Tibial artery (tissue), 4 donors: ENCODE measurements around the gene CHTOP.
"Not testable (repeated sequence)": the region's sequence is repeated elsewhere in the genome, so short reads cannot be mapped to it uniquely, and the experiment has no call there.

Experiments
- DNase-seq, 2 donors: peaks; one replicate each; pipeline ENCODE4 v3.0.0-alpha.2; 2019
- H3K27ac ChIP-seq, 2 donors: fragments of 200-600 bp; sonication (generic) in 1 of 2; 1 replicate in 1 of 2; 2 replicates in 1 of 2; pipeline ENCODE4 v1.5.1; 2018 to 2019; ENCODE audit warnings: mild to moderate bottlenecking in 1 of 2
- H3K27me3 ChIP-seq, 2 donors: fragments of 200-600 bp; sonication (generic) in 1 of 2; one replicate each; pipeline versions ENCODE4 v1.5.1 to v1.6.0; 2016 to 2019
- H3K36me3 ChIP-seq, 3 donors: fragments of 200-600 bp; sonication (generic) in 2 of 3; one replicate each; pipeline ENCODE4 v1.5.1; 2016 to 2019; ENCODE audit warnings: mild to moderate bottlenecking in 2 of 3
- H3K4me1 ChIP-seq, 4 donors: fragments of 200-600 bp; sonication (generic) in 2 of 4; 1 replicate in 3 of 4; 2 replicates in 1 of 4; pipeline ENCODE4 v1.5.1; 2016 to 2019
- H3K4me3 ChIP-seq, 2 donors: fragments of 200-600 bp; sonication (generic) in 1 of 2; 1 replicate in 1 of 2; 2 replicates in 1 of 2; pipeline ENCODE4 v1.5.1; 2018 to 2019; ENCODE audit warnings: mild to moderate bottlenecking in 2 of 2
- H3K9me3 ChIP-seq, 3 donors: fragments of 200-600 bp; sonication (generic) in 1 of 3; one replicate each; pipeline ENCODE4 v1.5.1; 2016 to 2019
- intact Hi-C: fragments of 100-400 bp; cut with DNase I; formaldehyde crosslinking; loops from one replicate; pipeline ENCODE4 v1.15.0; 2023; ENCODE audit warnings: low total_unique reads
- TF ChIP-seq, protein P1 (sequence below), 2 experiments: fragments of 200-600 bp in 1 of 2; fragments of 450-650 bp in 1 of 2; IDR thresholded peaks; one replicate each; pipeline ENCODE4 v1.5.1; 2017 to 2019; ENCODE audit warnings: antibody characterized with exemption in 2 of 2, mild to moderate bottlenecking in 1 of 2, moderate library complexity in 1 of 2

CHTOP gene, protein sequence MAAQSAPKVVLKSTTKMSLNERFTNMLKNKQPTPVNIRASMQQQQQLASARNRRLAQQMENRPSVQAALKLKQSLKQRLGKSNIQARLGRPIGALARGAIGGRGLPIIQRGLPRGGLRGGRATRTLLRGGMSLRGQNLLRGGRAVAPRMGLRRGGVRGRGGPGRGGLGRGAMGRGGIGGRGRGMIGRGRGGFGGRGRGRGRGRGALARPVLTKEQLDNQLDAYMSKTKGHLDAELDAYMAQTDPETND

DNA sequence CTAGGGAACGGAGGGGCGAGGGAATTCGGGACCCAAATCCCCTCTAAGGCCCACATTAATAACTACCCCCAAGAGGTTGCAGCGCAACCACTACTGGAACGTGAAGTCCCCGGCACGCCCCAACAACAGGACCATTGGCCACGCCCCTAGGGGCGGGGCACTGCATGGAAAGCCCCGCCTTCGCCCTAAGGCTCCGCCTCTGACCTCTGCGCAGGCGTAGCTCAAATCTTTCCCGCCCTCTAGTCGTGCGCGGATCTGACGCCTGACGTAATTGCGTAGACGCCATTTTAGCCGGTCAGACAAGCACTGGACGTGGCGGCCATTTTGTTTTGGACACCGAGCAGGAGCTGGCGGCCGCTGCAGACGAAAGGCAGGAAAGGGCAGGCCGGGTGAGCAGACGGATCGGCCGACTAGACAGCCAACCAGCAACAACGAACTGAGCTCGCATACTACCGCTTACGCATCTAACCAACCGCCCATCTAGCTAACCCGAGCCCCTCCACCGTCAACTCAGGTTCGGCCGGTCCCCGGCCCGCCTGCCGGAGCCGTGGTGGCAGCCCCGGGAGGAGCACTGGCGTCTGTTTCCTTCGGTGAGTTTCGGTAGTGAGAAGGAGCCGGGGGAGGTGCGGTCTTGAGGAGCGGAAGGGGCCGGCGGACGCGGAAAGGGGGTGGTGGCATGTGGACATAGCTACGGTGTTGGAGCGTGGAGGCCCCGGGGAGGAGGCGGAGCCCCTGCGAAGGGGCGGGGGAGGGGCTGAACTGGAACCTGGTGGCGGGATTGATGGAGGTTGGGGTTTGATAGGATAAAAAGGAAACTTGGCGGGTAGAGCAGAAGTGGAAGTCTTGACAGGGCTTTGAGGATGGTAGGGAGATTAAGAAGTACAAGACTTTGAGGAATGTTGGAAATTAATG, at the start of gene CHTOP:
TSS of gene CHTOP (plus strand) at position 313 of the 912 bp plus-strand sequence. CDS start 2,523 bp downstream, outside the sequence.
- no peaks in the 10 kb centered on the region for H3K27me3 ChIP-seq

DNA sequence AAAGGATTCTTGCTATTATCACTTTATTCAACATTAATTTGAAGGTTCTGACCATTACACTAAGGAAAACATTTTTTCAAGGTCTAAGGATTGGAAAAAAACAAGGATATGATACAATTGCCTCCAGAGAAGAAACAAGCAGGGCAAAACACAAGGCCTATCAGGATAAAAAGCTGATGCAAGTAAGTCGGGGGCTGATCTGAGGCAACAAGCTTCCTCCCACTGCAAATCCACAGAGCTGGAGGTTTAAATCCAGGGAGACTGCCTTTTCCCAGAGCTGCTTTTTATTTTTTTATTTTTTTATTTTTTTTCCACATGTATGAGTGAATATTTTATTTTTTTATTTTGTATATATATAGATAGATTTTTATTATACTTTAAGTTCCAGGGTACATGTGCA, 48.9 kb upstream of the CHTOP start:
- H3K9me3 ChIP-seq: no peaks in the 10 kb centered on the region
- H3K4me3 ChIP-seq: no peak overlapping the region
- no peak overlapping the region for H3K27ac ChIP-seq
- no peaks in the 10 kb centered on the region for H3K27me3 ChIP-seq
- TF ChIP-seq, protein P1, sequence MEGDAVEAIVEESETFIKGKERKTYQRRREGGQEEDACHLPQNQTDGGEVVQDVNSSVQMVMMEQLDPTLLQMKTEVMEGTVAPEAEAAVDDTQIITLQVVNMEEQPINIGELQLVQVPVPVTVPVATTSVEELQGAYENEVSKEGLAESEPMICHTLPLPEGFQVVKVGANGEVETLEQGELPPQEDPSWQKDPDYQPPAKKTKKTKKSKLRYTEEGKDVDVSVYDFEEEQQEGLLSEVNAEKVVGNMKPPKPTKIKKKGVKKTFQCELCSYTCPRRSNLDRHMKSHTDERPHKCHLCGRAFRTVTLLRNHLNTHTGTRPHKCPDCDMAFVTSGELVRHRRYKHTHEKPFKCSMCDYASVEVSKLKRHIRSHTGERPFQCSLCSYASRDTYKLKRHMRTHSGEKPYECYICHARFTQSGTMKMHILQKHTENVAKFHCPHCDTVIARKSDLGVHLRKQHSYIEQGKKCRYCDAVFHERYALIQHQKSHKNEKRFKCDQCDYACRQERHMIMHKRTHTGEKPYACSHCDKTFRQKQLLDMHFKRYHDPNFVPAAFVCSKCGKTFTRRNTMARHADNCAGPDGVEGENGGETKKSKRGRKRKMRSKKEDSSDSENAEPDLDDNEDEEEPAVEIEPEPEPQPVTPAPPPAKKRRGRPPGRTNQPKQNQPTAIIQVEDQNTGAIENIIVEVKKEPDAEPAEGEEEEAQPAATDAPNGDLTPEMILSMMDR (IDR thresholded peaks at IDR 0.05): no peak
- H3K4me1 ChIP-seq: no peaks in the 10 kb centered on the region
- no peak for DNase-seq
- intact Hi-C loops: no loop called here
- no peaks in the 10 kb centered on the region for H3K36me3 ChIP-seq

More for the DNA sequence above, at the start of gene CHTOP:
- H3K4me1 ChIP-seq: peaks cover 0 to 60% (median 41%) of the 10 kb centered on the region in 4 donors
- peak within 1 kb of the TSS; percentile 79 to 89 for H3K4me3 ChIP-seq
- intact Hi-C loops: no loop called here
- peak; percentile 99 for DNase-seq
- H3K9me3 ChIP-seq: no peaks in the 10 kb centered on the region
- H3K36me3 ChIP-seq: peaks cover 29 to 30% (median 29%) of the 10 kb centered on the region in 3 donors
- H3K27ac ChIP-seq: peak within 1 kb of the TSS; percentile 98 to 100
- TF ChIP-seq, protein P1 (IDR thresholded peaks at IDR 0.05): peak; percentile 8 to 58

DNA sequence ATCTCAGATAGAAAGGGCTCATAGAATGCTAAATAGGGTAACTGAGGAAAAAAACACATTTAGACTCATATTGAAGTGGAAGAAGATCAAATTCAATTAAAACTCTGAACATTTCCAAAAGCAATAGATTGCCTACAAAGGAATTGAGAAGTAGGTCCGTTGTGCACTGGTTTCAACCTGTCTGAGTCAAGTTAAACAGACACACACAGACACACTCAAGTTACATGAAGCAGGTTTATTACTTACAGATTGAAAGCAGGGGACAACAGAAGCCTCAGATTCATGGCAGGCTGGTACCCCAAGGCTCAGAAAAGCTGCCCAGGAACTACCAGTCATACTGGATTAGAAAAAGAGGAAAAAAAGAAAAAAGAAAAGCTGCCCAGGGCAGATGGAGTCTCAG, 47.5 kb upstream of the CHTOP start:
- TF ChIP-seq, protein P1 (IDR thresholded peaks at IDR 0.05): no peak
- no peak for DNase-seq

DNA sequence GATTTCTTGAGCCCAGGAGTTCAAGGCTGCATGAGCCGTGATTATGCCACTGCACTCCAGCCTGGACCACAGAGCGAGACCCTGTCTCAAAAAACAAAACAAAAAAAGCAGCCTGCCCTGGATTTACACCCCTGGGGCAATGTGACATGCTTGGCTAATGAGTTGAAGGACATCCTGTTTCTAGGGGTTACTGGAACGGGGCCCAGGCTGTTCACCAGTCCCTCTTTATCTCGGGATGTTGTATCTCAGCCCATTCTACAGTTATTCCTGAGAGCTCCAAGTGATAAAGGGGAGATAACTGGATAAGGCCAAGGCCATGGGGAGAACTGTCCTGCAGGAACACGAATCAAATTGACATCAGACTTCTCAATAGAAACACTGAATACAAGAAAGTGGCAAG, 46.6 kb upstream of the CHTOP start:
- intact Hi-C loops: no loop called here
- peak in 1 of 2 donors; percentile 23 for DNase-seq
- Histone ChIP-seq H3K36me3 (no peaks in the 10 kb centered on the region), H3K27me3 (no peaks in the 10 kb centered on the region), H3K27ac (no peak overlapping the region), H3K9me3 (no peaks in the 10 kb centered on the region), H3K4me3 (no peak overlapping the region), H3K4me1 (no peaks in the 10 kb centered on the region)
- TF ChIP-seq, protein P1 (IDR thresholded peaks at IDR 0.05): no peak

More for the DNA sequence above, 47.5 kb upstream of the CHTOP start:
- Histone ChIP-seq H3K36me3 (no peaks in the 10 kb centered on the region), H3K4me3 (no peak overlapping the region), H3K4me1 (no peaks in the 10 kb centered on the region), H3K27me3 (no peaks in the 10 kb centered on the region), H3K9me3 (no peaks in the 10 kb centered on the region), H3K27ac (no peak overlapping the region)
- intact Hi-C loops: no loop called here

DNA sequence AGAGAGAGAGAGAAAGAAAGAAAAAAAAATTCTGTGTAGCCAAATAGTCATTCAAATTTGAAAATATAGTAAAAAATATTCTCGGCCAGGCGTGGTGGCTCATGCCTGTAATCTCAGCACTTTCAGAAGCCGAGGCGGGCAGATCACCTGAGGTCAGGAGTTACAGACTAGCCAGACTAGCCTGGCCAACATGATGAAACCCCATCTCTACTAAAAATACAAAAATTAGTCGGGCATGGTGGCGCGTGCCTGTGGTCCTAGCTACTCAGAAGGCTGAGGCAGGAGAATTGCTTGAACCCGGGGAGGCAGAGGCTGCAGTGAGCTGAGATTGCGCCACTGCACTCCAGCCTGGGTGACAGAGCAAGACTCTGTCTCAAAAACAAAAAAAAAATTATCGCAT, 45.8 kb upstream of the CHTOP start:
- H3K27ac ChIP-seq, H3K9me3 ChIP-seq, H3K27me3 ChIP-seq, intact Hi-C loops, H3K4me1 ChIP-seq, H3K4me3 ChIP-seq, H3K36me3 ChIP-seq: not testable (repeated sequence)
- peak in 1 of 2 donors; percentile 16 for DNase-seq

DNA sequence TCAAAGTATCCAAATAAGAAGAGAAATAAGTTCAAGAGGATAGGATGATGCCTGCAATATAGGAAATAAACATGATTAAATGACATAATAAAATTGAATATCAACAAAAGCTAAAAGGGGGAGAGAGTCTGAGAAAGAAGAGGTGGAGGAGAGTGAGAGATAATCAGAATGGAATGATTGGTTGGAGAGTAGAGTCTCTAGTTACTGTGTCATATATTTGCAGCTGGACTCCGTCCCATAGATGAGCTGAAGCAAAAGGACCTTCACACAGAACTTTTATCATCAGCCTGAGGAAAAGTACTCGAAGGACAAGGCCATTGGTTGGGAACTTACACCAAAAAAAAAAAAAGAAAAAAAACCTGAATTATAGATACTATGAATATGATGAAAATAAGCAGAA, 45.4 kb upstream of the CHTOP start:
- TF ChIP-seq, protein P1 (IDR thresholded peaks at IDR 0.05): no peak
- no peaks in the 10 kb centered on the region for H3K27me3 ChIP-seq
- intact Hi-C loops: no loop called here
- H3K9me3 ChIP-seq: no peaks in the 10 kb centered on the region
- no peak overlapping the region for H3K27ac ChIP-seq
- DNase-seq: no peak
- no peaks in the 10 kb centered on the region for H3K36me3 ChIP-seq
- no peaks in the 10 kb centered on the region for H3K4me1 ChIP-seq
- H3K4me3 ChIP-seq: no peak overlapping the region
